LNCAP (cell line): ENCODE results near the gene KMT2A.

ENCODE experiments used
- CTCF ChIP-seq: fragments of 450-650 bp; IDR thresholded peaks from 2 replicates; pipeline ENCODE4 v1.5.1; 2017; ENCODE audit warnings: mild to moderate bottlenecking

KMT2A gene

GRCh38 chr11:118438314-118438931 is 2.1 kb downstream of the KMT2A start:
- no peak for TF ChIP-seq CTCF

GRCh38 chr11:118439646-118440045 is 3.4 kb downstream of the KMT2A start:
- no peak for TF ChIP-seq CTCF

- no peak for TF ChIP-seq CTCF
Measured at GRCh38 chr11:118441770-118442275, 5.5 kb downstream of the KMT2A start.

GRCh38 chr11:118442301-118442700 is 6.0 kb downstream of the KMT2A start:
- TF ChIP-seq CTCF = no peak

- no peak for TF ChIP-seq CTCF
Measured at GRCh38 chr11:118442908-118443589, 6.8 kb downstream of the KMT2A start.

GRCh38 chr11:118443590-118444218 is 7.4 kb downstream of the KMT2A start:
- no peak for TF ChIP-seq CTCF

GRCh38 chr11:118447423-118447822 is 11.1 kb downstream of the KMT2A start:
- no peak for TF ChIP-seq CTCF
